Epidermal melanocyte (primary cell): Measurements from ENCODE around the gene CCDC150.
"Not testable (repeated sequence)": the region's sequence is repeated elsewhere in the genome, so short reads cannot be mapped to it uniquely, and the experiment has no call there.

Source experiments
- DNase-seq: peaks from one replicate; pipeline ENCODE4 v3.0.0; 2011; ENCODE audit warnings: low spot score; ENCODE audit not compliant: insufficient read length

The CCDC150 gene

GRCh38 chr2:196635156-196635555, 4.4 kb upstream of the CCDC150 start:
- DNase-seq: no peak

GRCh38 chr2:196638765-196639164, 750 bp upstream of the CCDC150 start:
- no peak for DNase-seq

GRCh38 chr2:196640031-196640548, 575 bp downstream of the CCDC150 start:
- DNase-seq: no peak

- no peak for DNase-seq
These were observed 9.7 kb downstream of the CCDC150 start for GRCh38 chr2:196649202-196649601.

GRCh38 chr2:196651387-196652094, 12.0 kb downstream of the CCDC150 start:
- no peak for DNase-seq

GRCh38 chr2:196652869-196653268, 13.4 kb downstream of the CCDC150 start:
- DNase-seq: no peak

- no peak for DNase-seq
These were observed 14.3 kb downstream of the CCDC150 start for GRCh38 chr2:196653843-196654242.

GRCh38 chr2:196655761-196656160, 16.2 kb downstream of the CCDC150 start:
- no peak for DNase-seq

- DNase-seq: no peak
These were observed 17.8 kb downstream of the CCDC150 start for GRCh38 chr2:196657333-196657732.

GRCh38 chr2:196659844-196660243, 20.3 kb downstream of the CCDC150 start:
- DNase-seq: no peak

- no peak for DNase-seq
These were observed 20.7 kb downstream of the CCDC150 start for GRCh38 chr2:196660244-196660643.

- no peak for DNase-seq
These were observed 30.8 kb downstream of the CCDC150 start for GRCh38 chr2:196670342-196670741.

GRCh38 chr2:196675963-196676362, 36.4 kb downstream of the CCDC150 start:
- DNase-seq: no peak

GRCh38 chr2:196677404-196677803, 37.9 kb downstream of the CCDC150 start:
- no peak for DNase-seq

GRCh38 chr2:196679368-196679767, 39.9 kb downstream of the CCDC150 start:
- DNase-seq: no peak

GRCh38 chr2:196681510-196681909, 42.0 kb downstream of the CCDC150 start:
- DNase-seq: no peak

GRCh38 chr2:196685792-196686191, 46.3 kb downstream of the CCDC150 start:
- no peak for DNase-seq

GRCh38 chr2:196686737-196687136, 47.2 kb downstream of the CCDC150 start:
- not testable (repeated sequence) for DNase-seq

- no peak for DNase-seq
These were observed 57.0 kb downstream of the CCDC150 start for GRCh38 chr2:196696423-196697079.

GRCh38 chr2:196697825-196698224, 58.3 kb downstream of the CCDC150 start:
- no peak for DNase-seq

GRCh38 chr2:196702641-196703040, 63.1 kb downstream of the CCDC150 start:
- DNase-seq: no peak

GRCh38 chr2:196703695-196704094, 64.2 kb downstream of the CCDC150 start:
- no peak for DNase-seq

- DNase-seq: not testable (repeated sequence)
These were observed 70.5 kb downstream of the CCDC150 start for GRCh38 chr2:196710056-196710455.
